Measurements from ENCODE around the gene MAST1.
"Not testable (repeated sequence)": the region's sequence is repeated elsewhere in the genome, so short reads cannot be mapped to it uniquely, and the experiment has no call there.

The MAST1 gene

GRCh38 chr19:12884627-12884925, 46.3 kb downstream of the MAST1 start:
- peaks cover 7% of the 10 kb centered on the region for H3K9me3 Mint-ChIP-seq
- H3K4me1 Mint-ChIP-seq (ENCODE audit: low read depth) = peaks cover 66% of the 10 kb centered on the region
- peak overlapping the region; percentile 86 for H3K4me3 Mint-ChIP-seq
- H3K27me3 Mint-ChIP-seq = peaks cover 15% of the 10 kb centered on the region
- intact Hi-C loops (cut with micrococcal nuclease) = loop anchor here (2.0 kb wide), 1 partner anchor 80 kb away; no protein-coding TSS in a partner anchor
- peak overlapping the region; percentile 97 for H3K27ac Mint-ChIP-seq
- H3K36me3 Mint-ChIP-seq (ENCODE audit: low read depth) = peaks cover 6% of the 10 kb centered on the region

- Mint-ChIP-seq H3K36me3 (ENCODE audit: low read depth) (peaks cover 6% of the 10 kb centered on the region), H3K27ac (peak overlapping the region; percentile 97)
Measured at GRCh38 chr19:12884926-12885748, 46.8 kb downstream of the MAST1 start.

GRCh38 chr19:12885749-12886650, 47.7 kb downstream of the MAST1 start:
- Mint-ChIP-seq H3K27ac (peak overlapping the region; percentile 97), H3K4me3 (peak overlapping the region; percentile 86), H3K27me3 (peaks cover 15% of the 10 kb centered on the region), H3K9me3 (peaks cover 7% of the 10 kb centered on the region), H3K36me3 (ENCODE audit: low read depth) (peaks cover 8% of the 10 kb centered on the region), H3K4me1 (ENCODE audit: low read depth) (peaks cover 60% of the 10 kb centered on the region)
- intact Hi-C loops (cut with micrococcal nuclease) = loop anchor here (2.0 kb wide), 1 partner anchor 79 kb away; no protein-coding TSS in a partner anchor

More at GRCh38 chr19:12884926-12885748, 46.8 kb downstream of the MAST1 start:
- intact Hi-C loops (cut with micrococcal nuclease) = loop anchor here (2.0 kb wide), 1 partner anchor 80 kb away; no protein-coding TSS in a partner anchor
- Mint-ChIP-seq H3K4me1 (ENCODE audit: low read depth) (peaks cover 61% of the 10 kb centered on the region), H3K4me3 (peak overlapping the region; percentile 86), H3K27me3 (peaks cover 15% of the 10 kb centered on the region), H3K9me3 (peaks cover 7% of the 10 kb centered on the region)

GRCh38 chr19:12886651-12886968, 48.3 kb downstream of the MAST1 start:
- H3K9me3 Mint-ChIP-seq = peaks cover 7% of the 10 kb centered on the region
- H3K27me3 Mint-ChIP-seq = peaks cover 15% of the 10 kb centered on the region
- intact Hi-C loops (cut with micrococcal nuclease) = no loop called here
- peaks cover 60% of the 10 kb centered on the region for H3K4me1 Mint-ChIP-seq (ENCODE audit: low read depth)
- H3K36me3 Mint-ChIP-seq (ENCODE audit: low read depth) = peaks cover 12% of the 10 kb centered on the region
- H3K27ac Mint-ChIP-seq = peak overlapping the region; percentile 17
- no peak overlapping the region for H3K4me3 Mint-ChIP-seq

- Mint-ChIP-seq H3K27ac (peak within 1 kb of the TSS; percentile 17), H3K36me3 (ENCODE audit: low read depth) (peaks cover 12% of the 10 kb centered on the region), H3K27me3 (peaks cover 15% of the 10 kb centered on the region), H3K4me1 (ENCODE audit: low read depth) (peaks cover 60% of the 10 kb centered on the region), H3K4me3 (peak within 1 kb of the TSS; percentile 86), H3K9me3 (peaks cover 7% of the 10 kb centered on the region)
- intact Hi-C loops (cut with micrococcal nuclease) = no loop called here
Measured at GRCh38 chr19:12886969-12887747, 48.8 kb downstream of the MAST1 start, which contains the start of gene KLF1. KLF1 (minus strand) TSS chr19:12887201; CDS start chr19:12887140, 61 bp downstream.

GRCh38 chr19:12888006-12888603, 49.8 kb downstream of the MAST1 start:
- Mint-ChIP-seq H3K4me3 (no peak overlapping the region), H3K36me3 (ENCODE audit: low read depth) (peaks cover 13% of the 10 kb centered on the region), H3K27ac (no peak overlapping the region), H3K4me1 (ENCODE audit: low read depth) (peaks cover 53% of the 10 kb centered on the region), H3K9me3 (peaks cover 7% of the 10 kb centered on the region), H3K27me3 (peaks cover 15% of the 10 kb centered on the region)
- intact Hi-C loops (cut with micrococcal nuclease) = no loop called here

DNA sequence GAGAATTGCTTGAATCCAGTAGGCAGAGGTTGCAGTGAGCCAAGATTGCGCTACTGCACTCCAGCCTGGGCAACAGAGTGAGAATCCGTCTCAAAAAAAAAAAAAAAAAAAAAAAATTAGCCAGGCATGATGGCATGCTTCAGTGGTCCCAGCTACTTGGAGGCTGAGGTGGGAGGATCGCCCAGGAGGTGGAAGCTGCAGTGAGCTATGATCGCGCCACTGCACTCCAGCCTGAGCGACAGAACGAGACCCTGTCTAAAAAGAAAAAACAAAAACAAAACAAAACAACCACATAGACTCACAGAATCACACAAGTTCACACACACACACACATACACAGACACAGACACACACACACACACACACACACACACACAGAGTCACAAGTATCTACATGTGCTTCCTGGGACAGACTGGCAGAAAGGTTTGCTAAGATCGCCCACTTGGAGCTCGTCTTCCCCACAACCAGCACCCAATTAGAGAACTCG, 52.0 kb downstream of the MAST1 start:
- intact Hi-C loops (cut with micrococcal nuclease); H3K9me3 Mint-ChIP-seq: not testable (repeated sequence)
- H3K27ac Mint-ChIP-seq = peak overlapping the region; percentile 91
- peaks cover 30% of the 10 kb centered on the region for H3K4me1 Mint-ChIP-seq (ENCODE audit: low read depth)
- peaks cover 30% of the 10 kb centered on the region for H3K36me3 Mint-ChIP-seq (ENCODE audit: low read depth)
- H3K4me3 Mint-ChIP-seq = peak overlapping the region; percentile 96
- H3K27me3 Mint-ChIP-seq = peaks cover 11% of the 10 kb centered on the region

- Mint-ChIP-seq H3K27ac (peak within 1 kb of the TSS; percentile 91), H3K27me3 (peaks cover 9% of the 10 kb centered on the region), H3K9me3 (no peaks in the 10 kb centered on the region), H3K36me3 (ENCODE audit: low read depth) (peaks cover 34% of the 10 kb centered on the region), H3K4me3 (peak within 1 kb of the TSS; percentile 96), H3K4me1 (ENCODE audit: low read depth) (peaks cover 28% of the 10 kb centered on the region)
- intact Hi-C loops (cut with micrococcal nuclease) = loop anchor here (1.0 kb wide), 1 partner anchor 8 kb away; no protein-coding TSS in a partner anchor
Measured at GRCh38 chr19:12890787-12891552, 52.7 kb downstream of the MAST1 start, which contains the start of gene GCDH. GCDH (plus strand) TSS chr19:12891160; CDS start chr19:12891305, 145 bp downstream.

DNA sequence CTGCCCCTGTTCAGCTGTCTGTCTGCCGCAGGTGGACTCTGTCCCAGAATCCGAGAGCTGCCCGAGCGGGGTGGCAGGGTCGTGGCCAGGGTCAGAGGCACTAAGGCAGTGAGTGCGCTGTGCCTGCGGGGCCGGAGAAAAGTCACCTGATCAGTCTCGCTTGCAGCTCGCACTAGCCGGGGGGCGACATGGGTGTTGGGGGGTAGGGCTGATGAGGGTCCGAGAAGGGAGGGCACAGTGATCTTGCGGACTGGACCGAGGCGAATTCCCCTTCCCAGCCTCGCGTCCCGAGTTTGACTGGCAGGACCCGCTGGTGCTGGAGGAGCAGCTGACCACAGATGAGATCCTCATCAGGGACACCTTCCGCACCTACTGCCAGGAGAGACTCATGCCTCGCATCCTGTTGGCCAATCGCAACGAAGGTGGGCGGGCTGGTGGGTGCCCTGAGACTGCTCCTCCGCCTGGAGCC, 53.3 kb downstream of the MAST1 start:
- Mint-ChIP-seq H3K27me3 (peaks cover 3% of the 10 kb centered on the region), H3K36me3 (ENCODE audit: low read depth) (peaks cover 40% of the 10 kb centered on the region), H3K9me3 (no peaks in the 10 kb centered on the region)

DNA sequence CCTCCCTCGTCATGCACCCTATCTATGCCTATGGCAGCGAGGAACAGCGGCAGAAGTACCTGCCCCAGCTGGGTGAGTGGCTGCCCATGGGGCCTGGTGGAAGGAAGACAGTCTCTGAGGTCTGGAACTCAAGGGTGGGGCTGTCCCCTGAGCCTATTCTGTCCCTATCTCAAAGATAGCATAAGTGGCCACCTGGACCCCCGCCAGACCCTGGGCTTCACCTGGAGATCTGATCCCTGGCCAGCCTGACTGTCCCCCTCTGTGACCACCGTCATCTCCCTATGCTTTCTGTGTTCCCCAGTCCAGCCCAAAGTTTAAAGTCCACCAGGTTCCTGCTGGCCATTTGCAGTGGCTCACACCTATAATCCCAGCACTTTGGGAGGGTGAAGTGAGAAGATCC, 55.3 kb downstream of the MAST1 start:
- H3K36me3 Mint-ChIP-seq (ENCODE audit: low read depth) = peaks cover 60% of the 10 kb centered on the region
- H3K27me3 Mint-ChIP-seq = no peaks in the 10 kb centered on the region
- H3K4me1 Mint-ChIP-seq (ENCODE audit: low read depth) = peaks cover 22% of the 10 kb centered on the region
- intact Hi-C loops (cut with micrococcal nuclease) = no loop called here
- no peaks in the 10 kb centered on the region for H3K9me3 Mint-ChIP-seq
- no peak overlapping the region for H3K27ac Mint-ChIP-seq
- no peak overlapping the region for H3K4me3 Mint-ChIP-seq

More for the DNA sequence above, 53.3 kb downstream of the MAST1 start:
- Mint-ChIP-seq H3K27ac (peak overlapping the region; percentile 91), H3K4me1 (ENCODE audit: low read depth) (peaks cover 22% of the 10 kb centered on the region), H3K4me3 (peak overlapping the region; percentile 96)
- intact Hi-C loops (cut with micrococcal nuclease) = loop anchor here (1.0 kb wide), 1 partner anchor 8 kb away; no protein-coding TSS in a partner anchor

GRCh38 chr19:12896460-12896859, 58.1 kb downstream of the MAST1 start:
- Mint-ChIP-seq H3K27me3 (no peaks in the 10 kb centered on the region), H3K27ac (no peak overlapping the region), H3K36me3 (ENCODE audit: low read depth) (peaks cover 73% of the 10 kb centered on the region), H3K4me3 (no peak overlapping the region), H3K4me1 (ENCODE audit: low read depth) (peaks cover 10% of the 10 kb centered on the region), H3K9me3 (no peaks in the 10 kb centered on the region)
- intact Hi-C loops (cut with micrococcal nuclease) = no loop called here

- Mint-ChIP-seq H3K36me3 (ENCODE audit: low read depth) (peaks cover 60% of the 10 kb centered on the region), H3K4me1 (ENCODE audit: low read depth) (no peaks in the 10 kb centered on the region), H3K27me3 (no peaks in the 10 kb centered on the region), H3K4me3 (no peak overlapping the region), H3K27ac (no peak overlapping the region), H3K9me3 (no peaks in the 10 kb centered on the region)
- intact Hi-C loops (cut with micrococcal nuclease) = no loop called here
Measured at GRCh38 chr19:12899891-12900518, 61.7 kb downstream of the MAST1 start.
